ENCODE results near the gene TLE3. TPM values are rescaled to one million over a fixed set of nuclear protein-coding genes. Genes with fewer than 3 reads are reported as not detected.

TLE3 gene
- total and polyA plus RNA-seq, 10 donors: 23.7 to 141 (median 104) TPM

DNA sequence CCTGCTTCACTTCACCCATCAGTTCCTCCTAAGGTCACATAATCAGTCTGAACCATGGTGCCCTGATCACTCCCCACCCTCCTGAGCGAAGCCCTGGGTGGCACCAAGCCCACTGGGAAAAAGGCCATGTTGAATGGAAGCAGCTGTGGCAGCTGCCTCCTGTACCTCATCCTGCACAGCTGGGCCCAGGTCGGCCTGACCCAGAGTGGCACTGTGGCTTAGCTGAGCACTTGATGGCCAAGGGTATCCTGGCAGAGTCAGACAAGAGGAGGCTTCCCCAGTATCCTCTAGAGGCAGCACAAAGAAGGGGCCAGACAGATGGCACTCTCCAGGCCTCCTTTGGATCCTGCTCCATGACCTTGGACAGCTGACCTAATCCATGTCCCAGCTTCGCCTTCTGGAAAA, 68.4 kb downstream of the TLE3 start:
- Histone ChIP-seq H3K4me1 (peaks cover 0 to 12% (median 2%) of the 10 kb centered on the region in 6 donors), H3K27me3 (replicated peaks in 1 of 7) (peaks cover 0 to 29% (median 0%) of the 10 kb centered on the region in 7 donors), H3K4me3 (no peak overlapping the region), H3K27ac (no peak overlapping the region), H3K9me3 (no peaks in the 10 kb centered on the region), H3K36me3 (no peaks in the 10 kb centered on the region)
- WGBS, 5 donors: 77 to 95% (median 88%) methylated on average over 2 to 3 of the region's 3 CpGs
- TF ChIP-seq, protein P1, sequence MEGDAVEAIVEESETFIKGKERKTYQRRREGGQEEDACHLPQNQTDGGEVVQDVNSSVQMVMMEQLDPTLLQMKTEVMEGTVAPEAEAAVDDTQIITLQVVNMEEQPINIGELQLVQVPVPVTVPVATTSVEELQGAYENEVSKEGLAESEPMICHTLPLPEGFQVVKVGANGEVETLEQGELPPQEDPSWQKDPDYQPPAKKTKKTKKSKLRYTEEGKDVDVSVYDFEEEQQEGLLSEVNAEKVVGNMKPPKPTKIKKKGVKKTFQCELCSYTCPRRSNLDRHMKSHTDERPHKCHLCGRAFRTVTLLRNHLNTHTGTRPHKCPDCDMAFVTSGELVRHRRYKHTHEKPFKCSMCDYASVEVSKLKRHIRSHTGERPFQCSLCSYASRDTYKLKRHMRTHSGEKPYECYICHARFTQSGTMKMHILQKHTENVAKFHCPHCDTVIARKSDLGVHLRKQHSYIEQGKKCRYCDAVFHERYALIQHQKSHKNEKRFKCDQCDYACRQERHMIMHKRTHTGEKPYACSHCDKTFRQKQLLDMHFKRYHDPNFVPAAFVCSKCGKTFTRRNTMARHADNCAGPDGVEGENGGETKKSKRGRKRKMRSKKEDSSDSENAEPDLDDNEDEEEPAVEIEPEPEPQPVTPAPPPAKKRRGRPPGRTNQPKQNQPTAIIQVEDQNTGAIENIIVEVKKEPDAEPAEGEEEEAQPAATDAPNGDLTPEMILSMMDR (IDR thresholded peaks at IDR 0.05 in 8 of 11, conservative IDR thresholded peaks at IDR 0.05 in 3 of 11): no peak
- TF ChIP-seq POLR2AphosphoS5 (IDR thresholded peaks at IDR 0.05) (no peak), POLR2A (IDR thresholded peaks at IDR 0.05) (no peak)
- peak; percentile 56 for DNase-seq
- intact Hi-C loops (cut with DNase I; ENCODE audit: low total_unique reads): no loop called here

DNA sequence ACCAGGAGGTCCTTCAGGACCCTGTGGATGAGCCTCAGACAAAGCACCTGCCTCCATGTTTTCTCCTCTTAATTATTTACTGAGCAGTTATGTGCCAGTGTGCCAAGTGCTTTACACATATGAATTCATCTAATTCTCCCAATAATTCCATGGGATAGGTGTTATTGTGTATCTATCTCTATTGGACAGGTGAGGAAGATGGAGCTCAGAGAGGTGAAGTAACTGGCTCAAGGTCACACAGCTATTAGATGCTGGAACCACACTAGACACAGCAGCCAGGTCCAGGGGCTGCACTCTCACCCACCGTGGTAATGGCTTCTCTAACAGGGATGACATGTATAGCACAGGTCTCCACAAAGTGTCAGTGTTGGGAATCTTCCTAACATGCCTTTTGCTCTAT, 70.2 kb downstream of the TLE3 start:
- intact Hi-C loops (cut with DNase I; ENCODE audit: low total_unique reads): no loop called here
- TF ChIP-seq POLR2AphosphoS5 (IDR thresholded peaks at IDR 0.05) (no peak), POLR2A (IDR thresholded peaks at IDR 0.05) (no peak)
- TF ChIP-seq, protein P1 (IDR thresholded peaks at IDR 0.05 in 8 of 11, conservative IDR thresholded peaks at IDR 0.05 in 3 of 11): no peak
- Histone ChIP-seq H3K4me1 (peaks cover 5 to 29% (median 17%) of the 10 kb centered on the region in 6 donors), H3K36me3 (no peaks in the 10 kb centered on the region), H3K27ac (no peak overlapping the region), H3K27me3 (replicated peaks in 1 of 7) (peaks cover 0 to 19% (median 0%) of the 10 kb centered on the region in 7 donors), H3K4me3 (no peak overlapping the region), H3K9me3 (no peaks in the 10 kb centered on the region)
- peak; percentile 22 for DNase-seq
- WGBS, 5 donors: 86 to 100% (median 94%) methylated on average over 1 of the region's 1 CpG

DNA sequence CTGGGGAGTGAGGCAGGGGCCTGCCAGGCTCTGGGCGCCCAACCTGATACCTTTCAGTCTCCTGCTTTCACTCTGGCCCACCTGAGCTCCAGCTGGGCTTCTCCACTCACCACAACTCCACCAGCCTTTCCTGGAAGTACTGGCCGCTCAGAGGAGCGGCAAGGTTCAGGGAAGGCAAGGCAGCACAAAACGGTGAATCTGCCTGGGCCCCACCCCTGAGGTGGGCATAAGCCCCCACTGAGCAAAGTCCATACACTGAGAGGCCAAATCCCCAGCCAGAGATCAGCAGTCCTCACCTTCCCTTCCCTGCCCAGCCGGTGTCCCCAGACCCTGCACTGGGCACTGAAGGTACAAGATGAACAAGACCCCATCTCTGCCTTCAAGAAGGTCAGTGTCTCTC, 70.7 kb downstream of the TLE3 start:
- Histone ChIP-seq H3K4me3 (no peak overlapping the region), H3K4me1 (peaks cover 5 to 32% (median 17%) of the 10 kb centered on the region in 6 donors), H3K36me3 (no peaks in the 10 kb centered on the region), H3K27me3 (replicated peaks in 1 of 7) (peaks cover 0 to 16% (median 0%) of the 10 kb centered on the region in 7 donors), H3K27ac (no peak overlapping the region), H3K9me3 (no peaks in the 10 kb centered on the region)
- no peak for TF ChIP-seq POLR2A (IDR thresholded peaks at IDR 0.05)
- TF ChIP-seq, protein P1 (IDR thresholded peaks at IDR 0.05 in 8 of 11, conservative IDR thresholded peaks at IDR 0.05 in 3 of 11): no peak
- TF ChIP-seq POLR2AphosphoS5 (IDR thresholded peaks at IDR 0.05): no peak
- intact Hi-C loops (cut with DNase I; ENCODE audit: low total_unique reads): no loop called here
- WGBS, 5 donors: 84 to 94% (median 90%) methylated on average over 5 of the region's 5 CpGs
- DNase-seq: peak; percentile 56

DNA sequence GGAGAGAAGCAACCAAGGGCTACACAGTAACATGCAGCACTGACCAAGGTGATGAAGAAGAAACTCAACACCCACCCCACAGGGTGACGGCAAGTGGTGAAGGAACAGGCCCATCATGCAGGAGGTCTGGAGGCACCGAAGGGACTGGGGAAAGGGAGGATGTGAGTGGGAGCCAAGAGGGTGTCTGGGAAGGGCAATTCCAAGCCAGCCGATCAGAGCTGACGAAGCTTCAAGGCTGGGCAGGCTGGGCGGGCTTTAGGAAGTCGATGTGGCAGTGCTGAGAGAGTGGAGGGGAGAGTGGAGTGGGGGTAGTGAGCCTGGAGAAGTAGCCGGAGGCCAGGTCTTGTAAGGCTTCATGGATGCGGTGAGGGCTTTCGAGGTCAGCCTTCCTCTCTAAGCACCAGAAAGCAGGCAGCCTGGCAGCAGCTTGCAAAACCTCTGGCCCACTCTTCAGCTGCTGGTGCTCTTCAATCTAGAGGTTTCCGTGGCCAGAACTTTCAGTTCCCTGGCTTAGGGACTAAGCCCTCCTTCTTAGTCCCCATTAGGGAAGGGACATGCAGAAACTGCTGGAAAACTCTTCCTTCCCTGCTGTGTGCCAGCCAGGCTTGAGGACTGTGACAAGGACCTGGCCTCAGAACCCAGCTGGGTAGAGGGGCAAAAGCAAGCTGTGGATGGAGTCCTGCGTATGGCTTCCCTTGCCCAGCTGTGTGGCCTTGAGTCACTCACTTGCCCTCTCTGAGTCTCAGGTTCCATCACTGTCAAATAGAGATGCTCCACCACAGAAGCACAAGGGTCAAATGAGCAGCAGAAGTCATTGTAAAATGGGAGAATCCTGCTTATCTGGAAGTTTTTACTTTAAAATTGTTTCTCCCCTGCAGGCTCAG, 72.1 kb downstream of the TLE3 start:
- Histone ChIP-seq H3K4me1 (peaks cover 5 to 32% (median 17%) of the 10 kb centered on the region in 6 donors), H3K27me3 (replicated peaks in 1 of 7) (peaks cover 0 to 16% (median 0%) of the 10 kb centered on the region in 7 donors), H3K36me3 (no peaks in the 10 kb centered on the region), H3K4me3 (no peak overlapping the region), H3K27ac (no peak overlapping the region), H3K9me3 (no peaks in the 10 kb centered on the region)
- no peak for TF ChIP-seq POLR2AphosphoS5 (IDR thresholded peaks at IDR 0.05)
- TF ChIP-seq, protein P1 (IDR thresholded peaks at IDR 0.05 in 8 of 11, conservative IDR thresholded peaks at IDR 0.05 in 3 of 11): no peak
- TF ChIP-seq POLR2A (IDR thresholded peaks at IDR 0.05): no peak
- intact Hi-C loops (cut with DNase I; ENCODE audit: low total_unique reads): no loop called here
- WGBS, 5 donors: 53 to 74% (median 71%) methylated on average over 10 to 11 of the region's 11 CpGs
- peak; percentile 56 for DNase-seq

Data from spleen (tissue), 11 donors.